BJ (cell line): ENCODE data around the gene NRM. TPM values are rescaled to one million over a fixed set of nuclear protein-coding genes. Genes with fewer than 3 reads are reported as not detected.

ENCODE experiments used
- CTCF ChIA-PET: fragments of 350-600 bp; formaldehyde crosslinking; extraction: SDS; loops from one replicate; lab custom pipeline; 2021; ENCODE audit warnings: antibody characterized with exemption, inconsistent platforms; lab: Yijun Ruan, JAX
- POLR2A ChIA-PET: fragments of 300-600 bp; sonication (Branson Sonifier 250); formaldehyde crosslinking; extraction: SDS; loops from one replicate; lab custom pipeline; 2021; ENCODE audit warnings: antibody characterized with exemption; lab: Charles Lee
- DNase-seq: peaks from one replicate; pipeline ENCODE4 v3.0.0-alpha.2; 2011; ENCODE audit warnings: low read depth
- H3K27me3 ChIP-seq: 2 replicates; pipeline ENCODE4 v1.6.0; 2011; ENCODE audit warnings: low read length; ENCODE audit not compliant: control insufficient read depth, insufficient read depth
- H3K36me3 ChIP-seq: 2 replicates; pipeline ENCODE4 v1.5.1; 2011; ENCODE audit warnings: low read length; ENCODE audit not compliant: control insufficient read depth, insufficient read depth
- H3K4me3 ChIP-seq: 2 replicates; pipeline ENCODE4 v1.5.1; 2011; ENCODE audit warnings: low read depth, mild to moderate bottlenecking, control low read depth, low read length
- polyA plus RNA-seq: library from polyadenylated mRNA; depleted of rRNA; stranded (reverse); fragments of >200 nt; gene quantifications from 2 replicates; pipeline ENCODE4 v1.2.3, GENCODE V29; 2011
- TF ChIP-seq, protein P1 (sequence below): IDR thresholded peaks from 2 replicates; pipeline ENCODE4 v1.5.1; 2011; ENCODE audit warnings: low read depth, mild to moderate bottlenecking, control low read depth, inconsistent platforms, low read length, moderate library complexity; ENCODE audit not compliant: insufficient read depth

Gene NRM
- polyA plus RNA-seq, 1 experiment, result 19.7 TPM

DNA sequence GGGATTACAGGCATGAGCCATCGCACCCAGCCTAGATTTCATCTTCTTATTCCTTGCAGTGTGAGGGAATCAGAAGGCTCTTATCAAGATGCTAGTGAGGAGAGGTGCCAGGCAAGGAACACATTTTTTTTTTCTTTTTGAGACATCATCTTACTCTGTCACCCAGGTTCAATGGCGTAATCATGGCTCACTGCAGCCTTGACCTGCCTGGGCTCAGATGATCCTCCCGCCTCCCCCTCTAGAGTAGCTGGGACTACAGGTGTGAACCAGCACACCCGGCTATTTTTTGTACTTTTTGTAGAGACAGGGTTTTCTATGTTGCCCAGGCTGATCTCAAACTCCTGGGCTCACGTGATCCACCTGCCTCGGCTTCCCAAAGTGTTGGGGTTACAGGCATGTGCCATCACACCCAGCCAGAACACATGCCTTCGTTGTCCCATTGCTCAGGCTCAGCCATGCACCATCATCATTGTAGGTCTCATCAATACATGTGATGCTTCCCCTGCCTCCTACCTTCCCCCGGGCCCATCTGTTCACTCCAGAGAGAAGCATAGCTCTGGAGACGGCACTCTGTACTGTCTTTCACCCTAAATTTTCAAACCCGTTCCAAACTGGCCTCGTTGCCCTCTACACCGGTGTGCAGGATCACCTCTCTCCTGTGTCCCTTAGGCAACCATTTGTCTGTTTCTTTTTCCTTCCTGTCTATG lies 41.6 kb upstream of the NRM start:
- H3K27me3 ChIP-seq, result no peaks in the 10 kb centered on the region
- ChIA-PET CTCF (interaction anchor here (0.5 to 20.5 kb wide), 8 partner anchors 9 to 181 kb away, joined by 3 to 387 read pairs (median 6); partner anchors contain the start of genes DHX16, FLOT1 and VARS2), POLR2A (no interaction called here)
- TF ChIP-seq, protein P1, sequence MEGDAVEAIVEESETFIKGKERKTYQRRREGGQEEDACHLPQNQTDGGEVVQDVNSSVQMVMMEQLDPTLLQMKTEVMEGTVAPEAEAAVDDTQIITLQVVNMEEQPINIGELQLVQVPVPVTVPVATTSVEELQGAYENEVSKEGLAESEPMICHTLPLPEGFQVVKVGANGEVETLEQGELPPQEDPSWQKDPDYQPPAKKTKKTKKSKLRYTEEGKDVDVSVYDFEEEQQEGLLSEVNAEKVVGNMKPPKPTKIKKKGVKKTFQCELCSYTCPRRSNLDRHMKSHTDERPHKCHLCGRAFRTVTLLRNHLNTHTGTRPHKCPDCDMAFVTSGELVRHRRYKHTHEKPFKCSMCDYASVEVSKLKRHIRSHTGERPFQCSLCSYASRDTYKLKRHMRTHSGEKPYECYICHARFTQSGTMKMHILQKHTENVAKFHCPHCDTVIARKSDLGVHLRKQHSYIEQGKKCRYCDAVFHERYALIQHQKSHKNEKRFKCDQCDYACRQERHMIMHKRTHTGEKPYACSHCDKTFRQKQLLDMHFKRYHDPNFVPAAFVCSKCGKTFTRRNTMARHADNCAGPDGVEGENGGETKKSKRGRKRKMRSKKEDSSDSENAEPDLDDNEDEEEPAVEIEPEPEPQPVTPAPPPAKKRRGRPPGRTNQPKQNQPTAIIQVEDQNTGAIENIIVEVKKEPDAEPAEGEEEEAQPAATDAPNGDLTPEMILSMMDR, result no peak
- peaks cover 39% of the 10 kb centered on the region for H3K36me3 ChIP-seq
- H3K4me3 ChIP-seq, result no peak overlapping the region
- DNase-seq, result no peak

DNA sequence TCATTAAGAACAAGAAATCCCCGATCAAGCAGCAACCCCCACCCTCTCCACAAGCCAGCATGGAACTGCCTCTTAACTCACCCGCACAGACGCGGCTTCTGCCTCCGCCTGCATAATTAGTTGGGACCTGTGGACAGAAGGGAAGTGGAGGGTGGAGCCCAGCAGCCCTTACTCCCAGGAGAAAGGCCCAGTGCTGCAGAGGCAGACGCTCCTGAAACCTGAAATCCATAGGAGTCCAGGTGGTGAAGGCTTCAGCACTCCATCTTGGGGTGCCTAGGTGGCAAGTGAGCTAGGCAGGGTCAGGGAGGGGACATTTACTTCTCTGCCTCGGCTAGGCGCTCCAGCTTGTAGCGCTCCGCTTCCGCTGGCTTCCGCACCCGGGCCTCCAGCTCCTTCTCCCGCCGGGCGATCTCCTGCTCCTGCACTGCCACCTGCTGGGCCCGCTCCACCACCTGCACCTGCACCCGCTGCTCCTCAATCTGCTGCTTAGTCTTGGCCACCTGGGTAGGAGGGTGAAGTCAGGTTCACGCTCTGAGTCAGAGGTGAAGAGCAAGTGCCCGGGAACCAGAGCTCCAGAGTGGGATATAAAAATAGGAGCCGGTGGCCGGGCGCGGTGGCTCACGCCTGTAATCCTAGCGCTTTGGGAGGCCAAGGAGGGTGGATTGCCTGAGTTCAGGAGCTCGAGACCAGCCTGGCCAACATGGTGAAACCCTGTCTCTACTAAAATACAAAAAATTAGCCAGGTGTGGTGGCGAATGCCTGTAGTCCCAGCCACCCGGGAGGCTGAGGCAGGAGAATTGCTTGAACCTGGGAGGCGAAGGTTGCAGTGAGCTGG lies 40.0 kb upstream of the NRM start:
- DNase-seq, result no peak
- TF ChIP-seq, protein P1, result peak; percentile 45; the same call in 1 of the 2 replicates
- POLR2A ChIA-PET, result interaction anchor here (0.5 kb wide), 1 partner anchor 9 kb away, joined by 4 read pairs; no protein-coding TSS in a partner anchor
- H3K36me3 ChIP-seq, result peaks cover 37% of the 10 kb centered on the region
- CTCF ChIA-PET, result interaction anchor here (0.6 to 20.5 kb wide), 13 partner anchors 9 to 182 kb away, joined by 3 to 387 read pairs (median 4); partner anchors contain the start of genes DHX16 and FLOT1
- H3K4me3 ChIP-seq, result no peak overlapping the region
- no peaks in the 10 kb centered on the region for H3K27me3 ChIP-seq

- TF ChIP-seq, protein P1, result peak; percentile 51
- ChIA-PET CTCF (interaction anchor here (0.6 to 20.5 kb wide), 11 partner anchors 10 to 383 kb away, joined by 3 to 387 read pairs (median 6); partner anchors contain the start of genes DHX16 and IER3), POLR2A (interaction anchor here (0.5 to 0.6 kb wide), 2 partner anchors 16 to 150 kb away, joined by 3 to 5 read pairs; partner anchors contain the start of gene IER3)
- Histone ChIP-seq H3K27me3 (no peaks in the 10 kb centered on the region), H3K36me3 (peaks cover 40% of the 10 kb centered on the region), H3K4me3 (no peak overlapping the region)
- no peak for DNase-seq
These were observed 37.3 kb upstream of the NRM start for GRCh38 chr6:30727920-30728553.

- POLR2A ChIA-PET, result interaction anchor here (0.5 kb wide), 1 partner anchor 14 kb away, joined by 24 read pairs; no protein-coding TSS in a partner anchor
- CTCF ChIA-PET, result interaction anchor here (0.6 to 20.5 kb wide), 6 partner anchors 10 to 152 kb away, joined by 3 to 387 read pairs (median 7); partner anchors contain the start of gene DHX16
- Histone ChIP-seq H3K27me3 (no peaks in the 10 kb centered on the region), H3K4me3 (no peak overlapping the region), H3K36me3 (peaks cover 37% of the 10 kb centered on the region)
- no peak for DNase-seq
- TF ChIP-seq, protein P1, result no peak
These were observed 36.0 kb upstream of the NRM start for GRCh38 chr6:30726506-30727413.
